Keratinocyte (primary cell): Measurements from ENCODE around the gene PDS5B.
"Not testable (repeated sequence)": the region's sequence is repeated elsewhere in the genome, so short reads cannot be mapped to it uniquely, and the experiment has no call there.

ENCODE experiments used
- EZH2 ChIP-seq: IDR thresholded peaks from one replicate; pipeline ENCODE4 v1.6.1; 2012; ENCODE audit warnings: inconsistent platforms, mild to moderate bottlenecking, low read length, moderate library complexity
- TF ChIP-seq, protein P1 (sequence below), 3 experiments: IDR thresholded peaks in 1 of 3; conservative IDR thresholded peaks in 1 of 3; optimal IDR thresholded peaks in 1 of 3; 2 replicates in 2 of 3; 3 replicates in 1 of 3; pipeline versions ENCODE3 to v1.5.1; 2011; ENCODE audit warnings: low read length in 3 of 3, mild to moderate bottlenecking in 3 of 3, moderate library complexity in 2 of 3, control low read depth in 1 of 3, inconsistent platforms in 1 of 3; ENCODE audit not compliant: insufficient read depth in 2 of 3; ENCODE audit errors: extremely low read depth in 1 of 3

DNA sequence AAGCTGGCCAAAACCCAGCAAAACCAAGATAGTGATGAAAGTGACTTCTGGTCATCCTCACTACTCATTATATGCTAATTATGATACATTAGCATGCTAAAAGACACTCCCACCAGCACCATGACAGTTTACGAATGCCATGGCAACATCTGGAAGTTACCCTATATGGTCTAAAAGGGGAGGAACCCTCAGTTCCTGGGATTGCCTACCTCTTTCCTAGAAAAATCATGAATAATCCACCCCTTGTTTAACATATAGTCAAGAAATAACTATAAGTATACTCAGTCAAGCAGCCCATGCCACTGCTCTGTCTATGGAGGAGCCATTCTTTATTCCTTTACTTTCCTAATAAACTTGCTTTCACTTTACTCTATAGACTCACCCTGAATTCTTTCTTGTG, 25.4 kb upstream of the PDS5B start:
- TF ChIP-seq, protein P1, sequence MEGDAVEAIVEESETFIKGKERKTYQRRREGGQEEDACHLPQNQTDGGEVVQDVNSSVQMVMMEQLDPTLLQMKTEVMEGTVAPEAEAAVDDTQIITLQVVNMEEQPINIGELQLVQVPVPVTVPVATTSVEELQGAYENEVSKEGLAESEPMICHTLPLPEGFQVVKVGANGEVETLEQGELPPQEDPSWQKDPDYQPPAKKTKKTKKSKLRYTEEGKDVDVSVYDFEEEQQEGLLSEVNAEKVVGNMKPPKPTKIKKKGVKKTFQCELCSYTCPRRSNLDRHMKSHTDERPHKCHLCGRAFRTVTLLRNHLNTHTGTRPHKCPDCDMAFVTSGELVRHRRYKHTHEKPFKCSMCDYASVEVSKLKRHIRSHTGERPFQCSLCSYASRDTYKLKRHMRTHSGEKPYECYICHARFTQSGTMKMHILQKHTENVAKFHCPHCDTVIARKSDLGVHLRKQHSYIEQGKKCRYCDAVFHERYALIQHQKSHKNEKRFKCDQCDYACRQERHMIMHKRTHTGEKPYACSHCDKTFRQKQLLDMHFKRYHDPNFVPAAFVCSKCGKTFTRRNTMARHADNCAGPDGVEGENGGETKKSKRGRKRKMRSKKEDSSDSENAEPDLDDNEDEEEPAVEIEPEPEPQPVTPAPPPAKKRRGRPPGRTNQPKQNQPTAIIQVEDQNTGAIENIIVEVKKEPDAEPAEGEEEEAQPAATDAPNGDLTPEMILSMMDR (optimal IDR thresholded peaks at IDR 0.05 in 1 of 3, IDR thresholded peaks at IDR 0.05 in 1 of 3, conservative IDR thresholded peaks at IDR 0.05 in 1 of 3; ENCODE audit: extremely low read depth in 1 of 3, insufficient read depth in 2 of 3, low read length in 3 of 3), result not testable (repeated sequence)
- not testable (repeated sequence) for TF ChIP-seq EZH2
